ENCODE data around the gene NELL1.

GRCh38 chr11:21254055-21254454 is 584.7 kb downstream of the NELL1 start:
- TF ChIP-seq CTCF (IDR thresholded peaks at IDR 0.05) (no peak), POLR2A (IDR thresholded peaks at IDR 0.05) (no peak)
